NCI-H748 treated with DMSO at 0.1 percent for 48 hours (cell line): Measurements from ENCODE around the gene CHRNA5.
"Not testable (repeated sequence)": the region's sequence is repeated elsewhere in the genome, so short reads cannot be mapped to it uniquely, and the experiment has no call there.

Experiments
- DNase-seq: peaks from one replicate; lab custom pipeline; 2025; lab: John Stamatoyannopoulos, UW

Gene CHRNA5

DNA sequence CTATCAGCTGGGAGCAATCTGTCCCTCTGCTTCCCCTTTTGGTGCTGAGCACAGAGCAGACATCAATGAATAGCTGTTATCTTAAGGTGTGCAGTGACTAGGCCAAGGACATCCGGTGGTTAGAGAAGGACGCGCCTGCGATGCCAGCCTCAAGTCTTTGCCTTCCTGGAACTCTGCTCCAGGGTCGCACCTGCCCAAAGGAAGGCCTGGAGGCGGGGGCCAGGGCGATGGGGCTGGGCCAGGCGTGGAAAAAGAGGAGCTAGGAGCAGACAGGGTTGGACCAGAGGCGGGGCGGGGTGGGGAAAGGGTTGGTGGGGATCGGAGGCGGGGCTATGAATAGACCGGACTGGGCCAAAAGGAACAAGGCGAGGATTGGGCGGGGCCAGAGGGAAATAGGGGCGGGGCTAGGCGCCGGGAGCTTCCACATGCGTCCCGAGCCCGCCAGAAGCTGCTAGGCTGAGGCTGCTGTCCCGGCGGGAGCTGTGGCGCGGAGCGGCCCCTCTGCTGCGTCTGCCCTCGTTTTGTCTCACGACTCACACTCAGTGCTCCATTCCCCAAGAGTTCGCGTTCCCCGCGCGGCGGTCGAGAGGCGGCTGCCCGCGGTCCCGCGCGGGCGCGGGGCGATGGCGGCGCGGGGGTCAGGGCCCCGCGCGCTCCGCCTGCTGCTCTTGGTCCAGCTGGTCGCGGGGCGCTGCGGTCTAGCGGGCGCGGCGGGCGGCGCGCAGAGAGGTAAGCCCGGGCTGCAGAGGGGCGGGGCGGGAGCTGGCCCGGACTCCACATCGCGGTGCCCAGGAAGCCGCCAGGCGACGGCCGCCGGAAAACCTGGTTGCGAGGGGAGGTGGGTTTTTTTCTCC, at the start of gene CHRNA5:
CHRNA5 (plus strand) TSS at position 424 of the 854 bp plus-strand sequence; CDS start at position 624, 200 bp downstream.
- DNase-seq = peak; percentile 74

DNA sequence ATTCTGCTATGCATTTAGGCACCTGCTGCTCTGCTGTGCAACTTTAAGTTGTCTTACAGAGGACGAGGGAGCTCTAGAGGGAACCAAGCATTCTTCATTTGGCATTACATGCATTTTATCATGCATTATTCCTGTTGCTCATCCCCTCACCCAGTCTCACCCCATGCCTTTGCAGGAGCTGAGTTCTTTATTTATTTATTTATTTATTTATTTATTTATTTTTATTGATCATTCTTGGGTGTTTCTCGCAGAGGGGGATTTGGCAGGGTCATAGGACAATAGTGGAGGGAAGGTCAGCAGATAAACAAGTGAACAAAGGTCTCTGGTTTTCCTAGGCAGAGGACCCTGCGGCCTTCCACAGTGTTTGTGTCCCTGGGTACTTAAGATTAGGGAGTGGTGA, 45.3 kb upstream of the CHRNA5 start:
- not testable (repeated sequence) for DNase-seq

DNA sequence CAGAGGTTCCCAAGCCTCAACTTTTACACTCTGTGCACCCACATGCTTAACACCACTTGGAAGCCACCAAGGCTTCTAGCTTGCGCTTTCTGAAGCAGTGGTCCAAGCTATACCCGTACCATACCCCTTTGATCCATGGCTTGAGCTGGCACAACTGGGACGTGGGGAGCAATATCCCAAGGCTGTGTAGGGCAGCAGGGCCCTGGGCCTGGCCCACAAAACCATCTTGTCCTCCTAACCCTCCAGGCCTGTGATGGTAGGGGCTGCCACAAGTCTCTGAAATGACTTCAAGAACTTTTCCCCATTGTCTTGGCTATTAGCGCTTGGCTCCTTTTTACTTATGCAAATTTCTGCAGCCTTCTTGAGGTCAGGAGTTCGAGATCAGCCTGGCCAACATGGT, 41.1 kb upstream of the CHRNA5 start:
- no peak for DNase-seq

DNA sequence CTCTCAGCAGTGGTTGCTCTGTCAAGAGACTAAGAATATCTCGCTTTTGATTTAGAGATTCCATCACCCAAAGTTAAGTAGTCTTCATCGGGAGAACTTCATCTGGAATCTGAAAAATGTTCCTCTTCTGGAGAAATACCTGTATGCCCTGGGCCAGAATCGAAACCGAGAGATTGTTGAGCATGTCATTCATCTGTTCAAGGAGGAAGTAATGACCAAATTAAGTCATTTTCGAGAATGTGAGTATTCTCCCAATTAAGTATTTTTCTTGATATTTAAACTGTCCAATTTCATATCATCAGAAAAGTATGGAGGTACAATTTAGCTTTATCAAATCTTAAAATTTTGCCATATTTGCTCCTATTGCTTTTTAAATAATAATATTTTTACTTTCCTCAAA, 38.0 kb upstream of the CHRNA5 start:
- DNase-seq = no peak

DNA sequence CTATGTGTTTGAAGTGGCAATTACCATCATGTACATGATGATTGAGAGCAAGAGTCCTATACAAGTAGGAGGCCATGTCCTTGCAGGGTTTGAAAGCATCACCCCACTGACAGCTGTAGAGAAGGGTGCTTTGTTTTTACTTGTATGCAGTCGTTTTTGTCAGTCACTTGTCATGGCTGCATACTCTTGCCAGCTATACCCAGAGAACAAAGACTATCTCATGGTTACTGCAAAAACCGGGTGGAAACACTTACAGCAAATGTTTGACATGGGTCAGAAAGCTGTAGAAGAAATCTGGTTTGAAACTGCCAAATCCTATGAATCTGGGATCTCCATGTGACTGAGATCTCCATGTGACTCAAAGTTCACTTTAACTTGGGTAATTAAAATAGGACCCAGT, 32.0 kb upstream of the CHRNA5 start:
- DNase-seq = no peak

DNA sequence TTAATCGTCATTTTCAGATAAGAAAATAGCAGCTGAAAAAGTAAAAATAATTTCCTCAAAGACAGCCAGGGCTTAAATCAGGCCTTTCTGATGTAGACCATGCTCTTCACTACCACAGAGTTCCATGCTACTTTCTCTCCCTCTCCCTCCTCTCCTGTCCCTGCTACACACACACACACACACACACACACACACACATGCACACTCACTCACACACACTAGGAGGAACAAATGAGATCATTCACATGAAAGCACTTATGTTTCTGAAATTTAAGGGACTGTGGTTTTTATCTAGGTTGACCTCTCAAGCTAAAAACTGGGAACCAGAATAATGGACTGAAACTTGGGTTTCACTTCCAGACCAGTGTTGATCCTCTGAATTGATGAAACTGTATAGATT, 29.2 kb upstream of the CHRNA5 start:
- DNase-seq = no peak

DNA sequence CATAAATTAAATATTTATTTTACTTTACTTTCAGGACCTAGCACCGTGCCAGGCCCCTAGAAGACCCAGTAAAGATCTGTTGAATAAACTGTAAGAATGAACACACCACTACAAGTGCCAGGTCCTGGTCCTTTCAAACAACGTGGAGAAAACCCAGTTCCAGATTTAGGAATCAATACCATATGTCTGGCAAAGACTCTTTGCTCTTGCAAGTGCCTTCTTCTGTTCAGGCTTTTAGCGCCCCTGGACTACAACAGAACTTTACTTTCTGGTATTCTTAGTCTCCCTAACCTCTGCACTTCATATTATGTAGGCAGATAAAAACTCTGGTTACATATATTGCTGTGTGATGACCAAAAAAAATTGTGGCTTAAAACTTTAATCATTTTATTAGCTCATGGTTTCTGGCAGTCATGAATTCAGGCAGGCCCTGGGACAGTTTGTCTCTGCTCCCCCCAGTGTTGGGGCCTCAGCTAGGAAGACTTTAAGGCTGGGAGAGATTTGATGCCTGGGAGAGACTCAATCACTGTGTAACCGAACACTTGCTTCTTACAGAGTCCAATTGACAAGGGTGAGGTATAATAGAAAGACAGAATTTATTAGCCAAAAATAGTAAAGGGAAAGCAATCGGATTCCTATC, 27.9 kb upstream of the CHRNA5 start:
- DNase-seq = no peak

DNA sequence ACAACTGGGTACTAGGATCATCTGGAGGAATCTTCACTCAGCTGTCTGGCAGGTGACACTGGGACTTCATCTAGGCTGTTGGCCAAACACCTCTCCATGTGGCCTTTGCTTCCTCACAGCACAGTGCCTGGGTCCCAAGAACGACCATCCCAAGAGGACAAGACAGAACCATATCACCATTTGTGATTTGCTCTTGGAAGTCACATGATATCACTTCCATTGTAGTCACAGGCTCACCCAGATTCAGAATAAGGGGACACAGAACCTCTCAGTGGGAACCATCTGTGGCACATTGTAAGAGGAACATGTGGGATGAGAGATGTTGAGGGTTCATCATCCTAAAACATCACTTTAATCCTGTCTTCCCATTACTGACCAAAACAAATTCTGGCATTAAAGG, 27.0 kb upstream of the CHRNA5 start:
- no peak for DNase-seq

DNA sequence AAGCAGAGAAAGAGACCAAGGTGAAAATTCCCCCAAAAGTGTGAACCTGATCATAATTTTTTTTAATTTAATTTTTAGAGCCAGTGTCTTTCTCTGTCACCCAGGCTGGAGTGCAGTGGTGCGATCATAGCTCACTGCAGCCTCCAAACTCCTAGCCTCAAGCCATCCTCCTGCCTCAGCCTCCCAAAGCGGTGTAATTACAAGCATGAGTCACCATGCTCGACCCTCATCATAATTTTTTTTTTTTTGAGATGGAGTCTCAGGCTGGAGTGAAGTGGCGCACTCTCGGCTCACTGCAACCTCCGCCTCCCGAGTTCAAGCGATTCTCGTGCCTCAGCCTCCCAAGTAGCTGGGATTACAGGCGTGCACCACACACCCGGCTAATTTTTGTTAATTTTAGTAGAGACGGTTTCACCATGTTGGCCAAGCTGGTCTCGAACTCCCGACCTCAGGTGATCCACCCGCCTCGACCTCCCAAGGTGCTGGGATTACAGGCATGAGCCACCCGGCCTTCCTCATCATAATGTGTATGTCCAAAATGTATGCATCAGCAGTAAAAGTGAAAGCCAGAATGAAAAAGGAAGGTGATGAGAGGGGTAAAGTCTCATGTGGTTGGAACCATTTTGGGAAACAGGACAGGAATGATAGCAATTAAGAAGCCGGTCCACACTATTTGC, 25.7 kb upstream of the CHRNA5 start:
- DNase-seq = not testable (repeated sequence)

DNA sequence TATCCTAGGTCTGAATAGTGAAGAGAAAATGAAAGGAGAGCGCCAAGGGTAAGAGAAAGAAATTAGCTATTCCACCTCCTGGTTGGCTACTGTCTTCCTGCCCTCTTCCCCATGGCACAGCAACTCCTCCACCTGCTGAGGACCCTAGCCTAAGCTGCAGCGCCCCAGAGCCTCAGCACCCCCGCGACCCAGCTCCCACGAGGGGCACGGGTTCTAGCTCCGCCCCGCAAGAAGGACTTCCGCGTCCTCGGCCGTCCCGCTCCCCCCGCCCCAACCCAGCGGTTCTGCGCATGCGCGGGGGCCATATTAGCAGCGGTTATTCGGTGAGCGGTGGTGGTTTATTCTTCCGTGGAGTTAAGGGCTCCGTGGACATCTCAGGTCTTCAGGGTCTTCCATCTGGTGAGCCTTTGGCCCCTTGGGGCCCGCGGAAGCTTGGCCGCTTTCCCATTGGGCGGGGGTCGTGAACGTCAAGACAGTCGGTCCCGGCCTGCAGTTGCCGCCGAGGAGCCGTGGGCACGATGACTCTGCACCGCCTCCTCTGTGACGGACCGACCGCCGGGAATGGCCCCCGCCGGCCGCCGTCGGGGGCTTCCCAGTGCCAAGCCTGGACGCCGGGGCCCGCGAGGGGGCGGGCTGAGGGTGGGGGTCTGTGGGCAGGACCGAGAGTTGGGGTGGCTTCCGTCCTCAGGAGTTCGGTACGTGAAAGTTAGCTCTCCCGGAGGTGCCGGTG, 25.0 kb upstream of the CHRNA5 start, which contains the start of gene PSMA4:
PSMA4 (plus strand) TSS at position 304 of the 730 bp plus-strand sequence. CDS start 1,484 bp downstream, outside the sequence.
- DNase-seq = peak; percentile 52

DNA sequence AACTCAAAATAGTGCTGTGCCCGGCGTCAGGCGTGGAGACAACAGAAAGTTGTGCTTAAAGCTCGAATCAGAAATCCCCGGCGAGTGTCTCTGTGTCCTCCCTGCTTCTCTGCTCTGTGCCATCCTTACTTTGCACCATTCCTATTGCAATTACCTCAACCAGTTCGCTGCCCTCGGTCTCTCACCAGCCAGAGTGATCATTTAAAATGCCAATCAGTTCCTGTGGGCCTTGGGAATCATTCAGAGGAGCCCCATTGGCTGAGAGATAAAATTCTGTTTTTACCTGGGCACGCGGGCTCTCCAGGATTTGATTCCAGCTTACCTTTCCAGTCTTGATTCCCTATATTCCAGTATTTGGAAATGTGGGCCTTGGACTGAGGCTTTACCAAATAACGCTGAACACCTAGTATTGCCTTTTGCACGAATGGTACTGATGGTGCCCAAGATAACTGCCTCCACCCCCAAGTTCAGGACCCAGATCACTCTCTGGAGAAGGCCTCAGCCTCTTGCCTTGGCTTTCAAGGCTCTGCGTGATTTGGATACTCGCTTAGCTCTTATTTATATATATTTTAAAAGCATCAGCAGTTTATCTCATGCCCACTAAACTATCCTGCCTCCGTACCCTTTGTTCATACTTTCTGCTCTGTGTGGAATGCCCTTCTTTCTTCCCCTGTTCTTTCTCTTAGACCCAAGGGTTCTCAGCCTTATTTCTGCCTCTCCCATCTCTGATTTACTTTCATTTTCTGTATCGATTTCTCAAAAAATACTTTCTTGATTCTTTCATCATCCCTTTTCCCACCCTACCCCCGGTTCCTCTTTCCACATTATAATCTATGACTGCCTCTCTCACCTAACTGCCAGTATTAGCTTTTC, 24.2 kb upstream of the CHRNA5 start:
- DNase-seq = no peak

DNA sequence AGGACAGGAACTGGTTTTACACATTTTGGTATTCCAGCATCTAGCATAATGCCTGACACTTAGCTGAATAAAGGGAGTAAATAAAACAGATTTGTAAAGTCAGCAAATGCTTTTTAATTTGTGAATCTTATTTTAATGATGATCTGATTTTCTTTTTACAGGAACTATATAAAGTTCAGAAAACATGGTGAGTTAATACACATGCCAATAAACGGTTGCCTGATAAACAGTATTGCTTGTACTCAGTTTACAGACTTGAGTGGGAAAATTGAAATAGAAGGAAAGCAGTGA, 23.6 kb upstream of the CHRNA5 start:
- DNase-seq = no peak

DNA sequence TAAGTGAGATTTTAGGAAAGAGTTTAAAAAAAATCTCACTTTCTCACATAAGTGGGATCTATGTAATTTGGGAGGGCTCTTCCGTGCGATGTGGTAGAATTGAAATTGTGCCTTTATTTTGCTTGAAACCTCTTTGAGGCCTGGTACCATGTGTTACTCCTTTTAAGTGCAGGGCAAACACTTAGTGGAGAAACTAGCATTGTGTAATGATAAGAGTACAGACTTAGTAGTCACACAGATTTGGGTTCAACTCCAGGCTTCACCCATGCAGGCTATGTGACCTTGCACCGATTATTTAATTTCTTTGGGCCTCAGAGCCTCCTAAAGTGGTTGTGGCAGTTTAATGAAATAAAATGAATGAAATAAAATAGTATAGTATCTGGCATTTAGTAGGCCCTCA, 22.7 kb upstream of the CHRNA5 start:
- no peak for DNase-seq

DNA sequence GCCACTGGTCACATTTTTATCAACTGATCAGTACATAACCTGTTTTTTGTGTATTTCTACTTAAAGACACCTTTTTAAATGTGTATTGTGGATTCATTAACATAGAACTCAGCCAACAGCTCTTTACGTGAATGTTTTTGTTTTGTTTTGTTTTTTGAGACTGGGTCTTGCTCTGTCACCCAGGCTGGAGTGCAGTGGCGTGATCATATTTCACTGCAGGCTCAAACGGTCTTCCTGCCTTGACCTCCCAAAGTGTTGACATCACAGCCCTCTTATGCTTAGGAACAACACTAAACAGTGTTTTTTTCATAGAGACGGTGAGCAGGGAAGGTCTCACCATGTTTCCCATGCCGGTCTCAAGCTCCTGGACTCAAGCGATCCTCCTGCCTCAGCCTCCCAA, 15.1 kb upstream of the CHRNA5 start:
- DNase-seq = no peak

DNA sequence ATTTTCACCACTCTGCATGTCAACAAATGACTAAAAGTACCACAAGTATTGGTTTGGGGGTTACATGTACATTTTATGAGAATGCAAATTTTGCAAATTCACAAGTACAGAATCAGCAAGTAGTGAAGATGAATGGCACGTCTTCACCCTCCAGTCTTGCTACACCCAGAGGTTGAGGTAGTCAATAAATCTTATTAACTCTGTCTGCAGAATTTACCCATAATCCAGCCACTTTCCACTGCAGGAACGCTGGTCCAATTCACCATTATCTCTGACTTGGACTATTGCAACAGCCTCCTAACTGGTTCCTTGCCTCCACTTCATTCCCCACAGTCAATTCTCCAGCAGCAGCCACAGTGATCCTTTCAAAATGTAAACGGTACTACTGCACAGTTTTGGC, 14.5 kb upstream of the CHRNA5 start:
- no peak for DNase-seq

DNA sequence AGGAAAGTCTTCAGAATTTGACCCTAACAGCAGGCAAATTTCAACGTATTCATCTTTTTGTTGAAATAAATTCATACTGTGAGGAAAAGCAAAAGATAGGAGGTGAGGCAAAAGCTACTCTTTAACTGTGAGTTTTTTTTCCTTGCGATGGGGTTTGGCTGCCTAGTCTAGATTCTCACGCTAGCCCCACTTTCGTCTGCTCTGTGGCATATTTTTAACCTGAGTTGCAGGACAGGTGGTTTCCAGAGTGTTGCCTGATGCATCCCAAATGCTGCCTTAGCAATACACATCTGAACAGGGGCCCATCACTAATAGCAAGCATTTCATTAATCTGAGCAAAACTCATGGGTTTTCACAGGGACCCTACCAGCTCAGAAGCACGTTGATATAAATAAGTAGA, 13.4 kb upstream of the CHRNA5 start:
- no peak for DNase-seq

DNA sequence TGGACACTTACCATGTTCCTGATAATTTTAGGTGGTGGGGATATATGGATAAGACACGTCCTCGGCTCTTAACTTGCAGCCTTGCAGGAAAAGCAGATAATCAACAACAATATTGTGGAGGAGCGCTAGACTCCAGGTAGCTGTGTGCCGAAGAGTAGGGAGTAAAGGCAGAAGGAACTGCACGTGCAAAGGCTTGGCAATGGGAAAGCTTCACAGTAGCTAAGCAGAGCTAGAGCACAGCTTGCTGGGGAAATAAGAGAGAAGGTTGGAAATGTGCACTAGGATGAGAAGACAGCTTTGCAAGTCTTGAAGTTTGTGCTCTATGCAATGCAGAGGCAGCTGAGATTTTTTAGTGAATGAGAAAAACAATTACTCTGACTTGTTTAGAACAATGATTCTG, 12.7 kb upstream of the CHRNA5 start:
- no peak for DNase-seq

DNA sequence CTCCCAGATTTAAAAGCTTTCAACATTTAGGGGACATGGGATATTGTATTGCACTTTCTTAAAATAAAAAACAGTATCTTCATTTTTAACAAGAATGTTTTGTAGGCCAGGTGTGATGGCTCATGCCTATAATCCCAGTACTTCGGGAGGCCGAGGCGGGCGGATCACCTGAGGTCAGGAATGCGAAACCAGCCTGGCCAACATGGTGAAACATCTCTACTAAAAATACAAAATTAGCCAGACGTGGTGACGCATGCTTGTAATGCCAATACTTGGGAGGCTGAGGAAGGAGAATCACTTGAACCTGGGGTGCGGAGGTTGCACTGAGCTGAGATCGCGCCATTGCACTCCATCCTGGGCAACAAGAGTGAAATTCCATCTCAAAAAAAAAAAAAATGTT, 5.1 kb upstream of the CHRNA5 start:
- DNase-seq = not testable (repeated sequence)

DNA sequence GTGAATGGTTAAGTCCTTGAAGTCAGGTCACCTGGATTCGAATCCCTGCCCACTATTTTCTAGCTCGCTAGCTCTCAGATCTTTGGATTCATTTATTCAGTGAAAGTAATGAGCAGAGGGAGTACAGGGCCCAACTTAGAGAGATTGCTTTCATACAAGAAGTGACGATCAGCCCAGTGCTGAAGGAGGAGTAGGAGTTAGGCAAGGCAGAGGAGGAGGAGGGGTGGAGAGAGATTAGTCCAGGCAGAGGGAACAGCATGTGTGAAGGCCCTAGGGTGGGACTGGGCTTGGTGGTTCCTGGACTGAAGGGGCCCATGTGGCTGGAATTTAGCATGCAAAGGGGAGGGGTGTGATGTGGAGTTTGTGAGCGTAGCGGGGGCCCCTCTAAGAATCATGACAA, 3.8 kb upstream of the CHRNA5 start:
- DNase-seq = no peak

DNA sequence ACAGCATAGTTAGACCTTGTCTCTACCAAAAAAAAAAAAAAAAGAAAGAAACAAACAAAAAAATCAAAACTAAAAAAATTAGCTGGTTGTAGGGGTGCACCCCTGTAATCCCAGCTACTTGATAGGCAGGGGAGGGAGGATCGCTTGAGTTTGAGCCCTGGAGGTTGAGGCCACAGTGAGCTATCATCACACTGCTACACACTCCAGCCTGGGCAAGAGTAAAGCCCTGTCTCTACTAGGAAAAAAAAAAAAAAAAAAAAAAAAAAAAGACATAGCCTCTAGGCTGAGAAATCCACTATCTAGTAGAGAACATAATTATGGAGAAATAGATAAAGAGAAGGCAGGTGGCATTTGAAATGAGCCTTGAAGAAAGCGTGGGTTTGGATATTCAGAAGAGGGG, 2.2 kb upstream of the CHRNA5 start:
- no peak for DNase-seq

DNA sequence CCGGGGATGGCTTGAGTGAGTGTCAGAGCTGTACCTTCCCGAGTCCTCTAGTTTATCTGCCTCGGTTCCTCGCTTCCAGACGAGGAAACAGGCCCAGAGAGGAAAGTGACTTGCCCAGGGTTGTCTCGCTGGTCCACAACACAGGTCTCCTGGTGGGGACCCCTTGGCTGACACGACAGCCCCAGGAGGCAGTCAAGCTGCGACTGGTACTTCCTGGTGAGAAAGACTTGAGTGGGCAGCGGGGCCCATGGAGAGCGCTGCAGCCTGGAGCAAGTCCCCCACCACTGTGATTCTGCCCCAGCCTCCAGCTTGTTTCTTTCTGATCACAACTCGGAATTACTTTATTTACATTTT, 600 bp upstream of the CHRNA5 start:
- DNase-seq = no peak
